Astrocyte of the spinal cord (primary cell): ENCODE data around the gene PIP4K2A.

Source experiments
- DNase-seq: peaks from one replicate; pipeline ENCODE4 v3.0.0; 2011; ENCODE audit warnings: low read depth, low spot score
- H3K4me3 ChIP-seq: 2 replicates; pipeline ENCODE4 v1.5.1; 2011; ENCODE audit warnings: low read depth, mild to moderate bottlenecking, low read length, moderate library complexity
- in situ Hi-C: cut with HindIII; loops from 2 replicates; pipeline ENCODE4 v1.10.0; 2017; ENCODE audit warnings: low sequenced_read_pairs
- TF ChIP-seq, protein P1 (sequence below): IDR thresholded peaks from 2 replicates; pipeline ENCODE4 v1.5.1; 2012; ENCODE audit warnings: low read depth, mild to moderate bottlenecking, low read length, inconsistent platforms

Gene PIP4K2A

DNA sequence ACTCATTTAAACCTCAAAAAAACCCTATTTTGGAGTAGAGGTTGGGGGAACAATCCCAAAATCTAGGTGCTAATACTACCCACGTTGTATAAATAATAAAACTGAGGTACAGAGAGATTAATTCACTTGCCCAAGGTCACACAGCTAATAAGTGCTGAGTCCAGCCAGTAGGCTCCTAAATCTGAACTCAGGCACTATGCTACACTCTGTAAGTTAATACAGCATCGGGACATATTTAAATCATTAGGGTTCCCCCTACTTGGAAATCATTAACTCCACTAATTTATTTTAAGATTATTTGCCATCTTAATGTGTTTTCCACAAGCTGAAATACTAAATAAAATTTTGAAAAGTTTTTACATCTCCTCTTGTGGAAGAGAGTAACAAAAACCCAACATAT, 24.2 kb downstream of the PIP4K2A start:
- H3K4me3 ChIP-seq = no peak overlapping the region
- in situ Hi-C loops = no loop called here
- TF ChIP-seq, protein P1, sequence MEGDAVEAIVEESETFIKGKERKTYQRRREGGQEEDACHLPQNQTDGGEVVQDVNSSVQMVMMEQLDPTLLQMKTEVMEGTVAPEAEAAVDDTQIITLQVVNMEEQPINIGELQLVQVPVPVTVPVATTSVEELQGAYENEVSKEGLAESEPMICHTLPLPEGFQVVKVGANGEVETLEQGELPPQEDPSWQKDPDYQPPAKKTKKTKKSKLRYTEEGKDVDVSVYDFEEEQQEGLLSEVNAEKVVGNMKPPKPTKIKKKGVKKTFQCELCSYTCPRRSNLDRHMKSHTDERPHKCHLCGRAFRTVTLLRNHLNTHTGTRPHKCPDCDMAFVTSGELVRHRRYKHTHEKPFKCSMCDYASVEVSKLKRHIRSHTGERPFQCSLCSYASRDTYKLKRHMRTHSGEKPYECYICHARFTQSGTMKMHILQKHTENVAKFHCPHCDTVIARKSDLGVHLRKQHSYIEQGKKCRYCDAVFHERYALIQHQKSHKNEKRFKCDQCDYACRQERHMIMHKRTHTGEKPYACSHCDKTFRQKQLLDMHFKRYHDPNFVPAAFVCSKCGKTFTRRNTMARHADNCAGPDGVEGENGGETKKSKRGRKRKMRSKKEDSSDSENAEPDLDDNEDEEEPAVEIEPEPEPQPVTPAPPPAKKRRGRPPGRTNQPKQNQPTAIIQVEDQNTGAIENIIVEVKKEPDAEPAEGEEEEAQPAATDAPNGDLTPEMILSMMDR = no peak
- no peak for DNase-seq

DNA sequence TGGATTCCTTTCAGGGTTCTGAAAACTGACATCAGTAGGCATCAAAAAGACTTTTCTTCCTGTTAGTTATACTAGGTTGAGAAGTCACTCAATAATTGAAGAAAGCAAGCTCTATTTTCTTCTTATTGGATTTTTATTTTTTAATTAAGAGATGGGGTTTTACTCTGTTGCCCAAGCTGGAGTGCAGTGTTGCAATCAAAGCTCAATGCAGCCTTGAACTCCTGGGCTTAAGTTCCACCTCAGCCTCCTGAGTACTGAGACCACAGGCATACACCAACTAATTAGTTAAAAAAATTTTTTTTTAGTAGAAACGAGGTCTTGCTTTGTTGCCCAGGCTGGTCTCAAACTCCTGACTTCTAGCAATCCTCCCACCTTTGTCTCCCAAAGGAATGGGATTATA, 28.0 kb downstream of the PIP4K2A start:
- in situ Hi-C loops = no loop called here
- TF ChIP-seq, protein P1 = no peak
- no peak overlapping the region for H3K4me3 ChIP-seq
- DNase-seq = no peak

DNA sequence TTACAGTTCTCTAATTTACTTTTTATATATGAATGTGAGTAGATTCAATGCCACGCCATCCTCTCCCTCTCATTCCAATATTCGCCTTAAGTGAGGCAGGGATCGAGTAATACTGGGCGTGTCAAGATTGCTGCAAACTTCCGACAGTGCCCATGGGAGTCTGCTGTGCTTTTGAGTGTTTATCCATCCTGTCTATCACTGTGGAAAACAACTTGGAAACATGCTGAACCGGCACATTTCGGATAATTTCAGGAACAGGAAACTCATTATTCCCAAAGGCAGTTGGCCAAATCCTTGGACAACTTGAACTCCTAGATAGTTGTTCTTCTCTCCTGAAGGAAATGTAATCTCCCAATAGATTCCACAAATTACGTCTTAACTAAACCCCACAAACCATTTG, 28.5 kb downstream of the PIP4K2A start:
- in situ Hi-C loops = no loop called here
- H3K4me3 ChIP-seq = no peak overlapping the region
- TF ChIP-seq, protein P1 = no peak
- DNase-seq = no peak

DNA sequence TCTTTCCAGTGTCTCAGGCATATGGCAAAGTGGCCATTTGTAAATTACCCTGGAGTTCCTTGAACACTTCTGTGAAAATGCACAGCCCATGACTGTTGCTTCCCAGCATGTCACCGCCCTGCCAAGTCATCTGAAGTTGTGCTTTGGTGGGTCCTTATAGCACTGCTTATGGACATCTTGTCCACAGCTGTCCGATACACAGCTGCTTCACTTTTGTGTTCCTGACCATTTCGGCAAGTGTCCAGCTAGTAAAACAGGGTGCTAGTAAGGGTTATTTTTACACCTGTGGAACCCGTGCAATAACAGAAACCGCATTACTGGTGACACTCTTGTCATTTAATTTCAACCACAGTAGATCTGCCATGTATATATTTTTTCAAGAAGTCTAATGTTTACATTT, 29.7 kb downstream of the PIP4K2A start:
- no peak overlapping the region for H3K4me3 ChIP-seq

DNA sequence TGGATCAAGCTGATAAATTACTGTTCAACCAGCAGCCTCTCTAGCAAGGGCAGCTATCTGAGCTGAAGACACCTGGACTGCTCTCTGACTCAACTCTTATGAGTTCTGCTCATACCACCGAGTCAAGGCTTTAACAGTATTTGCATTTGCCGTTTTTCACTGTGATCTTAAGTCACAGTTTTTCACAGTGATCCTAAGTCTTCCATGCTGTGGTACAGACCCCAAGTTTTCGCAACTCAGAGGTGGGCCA, 31.3 kb downstream of the PIP4K2A start:
- in situ Hi-C loops = no loop called here
- TF ChIP-seq, protein P1 = no peak
- peak; percentile 41 for DNase-seq
- H3K4me3 ChIP-seq = no peak overlapping the region

More for the DNA sequence above, 29.7 kb downstream of the PIP4K2A start:
- TF ChIP-seq, protein P1 = no peak
- in situ Hi-C loops = no loop called here
- no peak for DNase-seq

DNA sequence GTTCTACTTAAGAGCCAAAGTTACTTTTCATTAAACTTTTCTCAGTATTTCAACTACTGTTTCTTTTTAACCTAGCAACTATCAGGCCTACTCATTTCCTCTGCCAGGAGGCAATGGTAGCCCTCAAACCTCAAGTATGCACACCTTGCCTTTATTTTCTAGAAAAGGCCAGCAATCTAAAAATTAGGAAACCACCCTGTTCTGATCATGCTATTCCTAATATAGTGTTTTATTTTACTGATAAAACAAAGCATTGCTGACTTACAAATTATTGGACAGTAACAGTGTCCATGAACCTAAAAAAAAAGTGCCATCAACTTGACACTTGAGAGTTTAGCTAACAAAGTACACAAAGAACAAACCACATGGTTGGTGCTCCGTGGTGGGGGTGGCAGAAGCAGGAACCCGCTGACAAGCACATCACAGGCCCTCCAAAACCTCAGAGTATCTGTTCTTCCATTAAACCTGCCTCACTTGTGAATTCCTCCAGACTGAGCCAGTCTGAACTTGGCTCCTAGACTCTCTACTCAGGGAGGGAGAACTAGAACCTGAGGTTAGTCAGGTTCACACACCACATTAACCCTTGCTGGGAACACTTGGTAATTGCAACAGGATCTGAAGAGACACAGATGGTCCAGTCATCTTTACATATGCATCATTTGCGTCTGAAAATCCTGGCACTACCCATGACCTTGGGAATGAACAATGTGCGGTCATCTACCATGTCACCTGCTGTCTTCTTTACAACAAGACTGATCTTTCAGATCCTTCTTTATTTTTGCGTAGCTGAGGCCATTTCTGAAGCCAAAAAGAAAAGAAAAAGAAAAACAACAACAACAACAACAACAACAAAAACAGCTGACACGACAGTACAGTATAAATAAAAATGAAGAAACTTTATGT, 31.9 kb downstream of the PIP4K2A start:
- in situ Hi-C loops = no loop called here
- no peak overlapping the region for H3K4me3 ChIP-seq
- TF ChIP-seq, protein P1 = no peak
- DNase-seq = peak; percentile 88
